A549 (cell line): Measurements from ENCODE around the gene P2RY13.

ENCODE experiments used
- CEBPB ChIP-seq, 2 experiments: fragments of >200 bp in 1 of 2; sonication (Bioruptor Twin) in 1 of 2; formaldehyde crosslinking in 1 of 2; IDR thresholded peaks; 2 replicates each; pipeline ENCODE4 v1.6.1; 2012 to 2016
- CTCF ChIP-seq: fragments of >200 bp; sonication (Bioruptor Twin); formaldehyde crosslinking; IDR thresholded peaks from 3 replicates; pipeline ENCODE4 v1.5.1; 2016
- HOXA7 ChIP-seq: fragments of 250-450 bp; sonication (Bioruptor Pico); IDR thresholded peaks from 2 replicates; pipeline ENCODE4 v1.5.0; 2020; ENCODE audit warnings: mild to moderate bottlenecking, moderate library complexity
- JUNB ChIP-seq: fragments of >200 bp; sonication (Bioruptor Twin); formaldehyde crosslinking; IDR thresholded peaks from 2 replicates; pipeline ENCODE4 v1.6.1; 2016
- KDM1A ChIP-seq: fragments of 200-600 bp; sonication (generic); IDR thresholded peaks from 2 replicates; pipeline ENCODE4 v1.6.1; 2016; ENCODE audit warnings: low read depth, mild to moderate bottlenecking
- POLR2A ChIP-seq: IDR thresholded peaks from 2 replicates; pipeline ENCODE4 v1.6.1; 2012; ENCODE audit warnings: mild to moderate bottlenecking, low read length
- POLR2AphosphoS2 ChIP-seq: conservative IDR thresholded peaks from 2 replicates; pipeline ENCODE4 v1.6.1; 2012; ENCODE audit warnings: low read length, improper control_type of control experiment, inconsistent platforms
- RARB ChIP-seq: fragments of 250-450 bp; sonication (Bioruptor Pico); IDR thresholded peaks from 2 replicates; pipeline ENCODE4 v1.8.0; 2021; ENCODE audit warnings: mild to moderate bottlenecking, moderate library complexity
- SMC3 ChIP-seq: fragments of >200 bp; sonication (Bioruptor Twin); formaldehyde crosslinking; IDR thresholded peaks from 3 replicates; pipeline ENCODE4 v1.6.1; 2018; ENCODE audit warnings: inconsistent platforms
- SREBF2 ChIP-seq: fragments of 450-650 bp; IDR thresholded peaks from 2 replicates; pipeline ENCODE4 v1.6.1; 2014; ENCODE audit warnings: mild to moderate bottlenecking, moderate library complexity

- TF ChIP-seq CTCF (no peak), KDM1A (no peak), POLR2A (no peak), CEBPB (IDR thresholded peaks at IDR 0.05) (no peak), SMC3 (no peak), JUNB (no peak), SREBF2 (no peak), HOXA7 (CRISPR knock-in tag) (no peak), POLR2AphosphoS2 (no peak), RARB (no peak)
Measured at GRCh38 chr3:151330899-151331298, 1.6 kb upstream of the P2RY13 start.
